HepG2 (cell line): ENCODE results near the gene FRMD5.

Source experiments
- CREB3 ChIP-seq: sonication (generic); formaldehyde crosslinking; IDR thresholded peaks from 2 replicates; pipeline ENCODE4 v1.5.0; 2020; ENCODE audit warnings: missing genetic modification reagents
- CTCF ChIP-seq: sonication (generic); formaldehyde crosslinking; IDR thresholded peaks from 2 replicates; pipeline ENCODE4 v1.5.0; 2020; ENCODE audit warnings: mild to moderate bottlenecking, missing genetic modification reagents, moderate library complexity
- POLR2AphosphoS5 ChIP-seq: IDR thresholded peaks from 2 replicates; pipeline ENCODE4 v1.6.1; 2012; ENCODE audit warnings: low read depth, low read length
- REST ChIP-seq, 2 experiments: IDR thresholded peaks; 2 replicates each; pipeline ENCODE4 v1.6.1; 2011 to 2012; ENCODE audit warnings: low read length in 2 of 2, borderline replicate concordance in 1 of 2, low read depth in 1 of 2, mild to moderate bottlenecking in 1 of 2, moderate library complexity in 1 of 2
- THRA ChIP-seq: sonication (generic); formaldehyde crosslinking; IDR thresholded peaks from 2 replicates; pipeline ENCODE4 v1.4.0; 2020; ENCODE audit warnings: missing genetic modification reagents, borderline replicate concordance
- ZNF24 ChIP-seq: fragments of 450-650 bp; IDR thresholded peaks from 2 replicates; pipeline ENCODE4 v1.6.1; 2017; ENCODE audit warnings: antibody characterized with exemption, mild to moderate bottlenecking
- ZNF720 ChIP-seq: sonication (generic); formaldehyde crosslinking; IDR thresholded peaks from 2 replicates; pipeline ENCODE4 v1.4.0; 2020; ENCODE audit warnings: missing genetic modification reagents

GRCh38 chr15:43927203-43927602, 267.9 kb downstream of the FRMD5 start:
- TF ChIP-seq CTCF (CRISPR knock-in tag) (no peak), THRA (no peak), ZNF24 (no peak), ZNF720 (CRISPR knock-in tag) (no peak), POLR2AphosphoS5 (no peak), CREB3 (CRISPR knock-in tag) (no peak), REST (IDR thresholded peaks at IDR 0.05; ENCODE audit: borderline replicate concordance in 1 of 2, low read depth in 1 of 2, low read length in 2 of 2) (no peak)
